AG09309 (cell line): ENCODE measurements around the gene HTR2A.

ENCODE experiments used
- DNase-seq: peaks from one replicate; pipeline ENCODE4 v3.0.0-alpha.2; 2010; ENCODE audit warnings: low read depth
- H3K4me3 ChIP-seq: 2 replicates; pipeline ENCODE4 v1.5.1; 2011; ENCODE audit warnings: mild to moderate bottlenecking, low read depth, low read length, moderate library complexity; ENCODE audit not compliant: control insufficient read depth
- TF ChIP-seq, protein P1 (sequence below): IDR thresholded peaks from 2 replicates; pipeline ENCODE4 v1.5.1; 2011; ENCODE audit warnings: mild to moderate bottlenecking, low read depth, low read length, inconsistent platforms; ENCODE audit not compliant: insufficient read depth, control insufficient read depth; ENCODE audit errors: missing control alignments

Gene HTR2A

DNA sequence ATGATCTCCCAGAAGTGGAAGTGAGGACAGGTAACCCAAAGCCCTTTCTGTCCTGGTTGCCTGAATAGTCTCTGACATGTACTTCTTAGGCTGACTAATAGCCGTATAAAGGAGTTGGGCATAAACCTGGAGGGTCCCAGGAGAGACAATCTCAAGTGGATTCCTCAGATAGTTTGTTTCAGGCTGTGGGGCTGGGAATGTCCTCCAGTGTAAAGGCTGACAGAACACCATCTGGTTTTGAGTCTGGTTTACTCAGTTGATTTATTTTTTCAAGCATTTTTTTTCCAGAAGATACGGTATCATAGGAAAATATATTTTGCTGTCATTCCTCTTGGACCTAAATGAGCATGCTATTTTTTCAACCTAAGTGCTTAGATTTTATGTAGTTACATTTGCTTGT is 15.2 kb downstream of the HTR2A start:
- H3K4me3 ChIP-seq: no peak overlapping the region
- no peak for DNase-seq
- TF ChIP-seq, protein P1, sequence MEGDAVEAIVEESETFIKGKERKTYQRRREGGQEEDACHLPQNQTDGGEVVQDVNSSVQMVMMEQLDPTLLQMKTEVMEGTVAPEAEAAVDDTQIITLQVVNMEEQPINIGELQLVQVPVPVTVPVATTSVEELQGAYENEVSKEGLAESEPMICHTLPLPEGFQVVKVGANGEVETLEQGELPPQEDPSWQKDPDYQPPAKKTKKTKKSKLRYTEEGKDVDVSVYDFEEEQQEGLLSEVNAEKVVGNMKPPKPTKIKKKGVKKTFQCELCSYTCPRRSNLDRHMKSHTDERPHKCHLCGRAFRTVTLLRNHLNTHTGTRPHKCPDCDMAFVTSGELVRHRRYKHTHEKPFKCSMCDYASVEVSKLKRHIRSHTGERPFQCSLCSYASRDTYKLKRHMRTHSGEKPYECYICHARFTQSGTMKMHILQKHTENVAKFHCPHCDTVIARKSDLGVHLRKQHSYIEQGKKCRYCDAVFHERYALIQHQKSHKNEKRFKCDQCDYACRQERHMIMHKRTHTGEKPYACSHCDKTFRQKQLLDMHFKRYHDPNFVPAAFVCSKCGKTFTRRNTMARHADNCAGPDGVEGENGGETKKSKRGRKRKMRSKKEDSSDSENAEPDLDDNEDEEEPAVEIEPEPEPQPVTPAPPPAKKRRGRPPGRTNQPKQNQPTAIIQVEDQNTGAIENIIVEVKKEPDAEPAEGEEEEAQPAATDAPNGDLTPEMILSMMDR: no peak

DNA sequence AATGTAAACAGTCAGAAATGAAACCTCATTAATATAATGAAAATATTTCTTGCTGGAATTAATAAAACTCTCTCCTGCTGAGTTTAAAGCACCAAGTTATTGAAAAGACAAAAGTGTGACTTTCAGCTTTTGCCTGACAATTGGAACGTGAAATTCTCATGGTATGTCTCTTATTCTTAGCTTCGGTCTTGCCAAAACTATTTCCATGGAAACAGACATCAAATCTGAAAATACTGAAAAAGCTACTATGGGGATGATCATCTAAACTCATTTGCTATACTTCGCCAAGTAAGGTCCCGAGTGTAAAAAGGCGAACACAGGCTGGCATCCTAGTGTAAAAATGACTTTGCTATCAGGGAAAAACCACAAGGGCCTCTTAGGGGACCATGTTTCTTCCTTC is 22.8 kb downstream of the HTR2A start:
- DNase-seq: no peak
- no peak overlapping the region for H3K4me3 ChIP-seq
- TF ChIP-seq, protein P1: no peak

DNA sequence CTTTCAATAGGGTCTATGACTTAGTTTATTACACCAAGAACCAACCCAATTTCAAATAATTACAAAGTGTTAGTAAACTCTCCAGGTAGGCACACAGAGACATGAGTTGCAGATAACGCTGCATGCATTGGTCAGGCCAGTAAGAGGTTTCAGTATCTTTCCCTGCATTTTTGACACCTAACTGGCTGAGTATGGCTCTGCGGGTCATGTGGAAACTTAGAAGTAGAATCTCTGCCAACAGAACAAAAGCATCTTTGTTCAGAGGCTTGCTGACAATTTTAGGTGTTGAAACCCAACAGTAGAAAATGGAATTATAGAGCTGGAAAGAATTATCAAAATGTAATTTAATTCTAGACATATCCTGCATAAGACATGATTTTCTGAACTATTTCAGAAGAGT is 25.3 kb downstream of the HTR2A start:
- H3K4me3 ChIP-seq: no peak overlapping the region
- no peak for DNase-seq
- TF ChIP-seq, protein P1: no peak

DNA sequence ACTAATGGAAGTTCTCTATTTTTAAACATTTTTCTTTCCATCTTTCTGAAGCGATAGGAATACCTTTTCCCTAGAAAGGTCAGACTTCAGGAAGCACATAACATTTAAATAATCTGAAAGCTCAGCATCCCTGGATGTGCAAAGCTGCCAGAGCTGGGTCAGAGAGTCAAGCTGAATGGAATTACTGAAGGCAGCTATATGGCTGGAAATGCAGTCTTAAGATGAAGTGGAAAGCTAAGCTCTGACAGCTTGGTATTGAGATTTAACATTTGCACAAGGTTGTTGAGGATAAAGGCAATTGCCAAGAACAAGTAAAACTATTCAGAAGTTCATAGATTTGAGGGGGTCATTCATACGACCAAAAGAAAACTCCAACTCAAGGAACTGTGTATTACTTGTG is 28.8 kb downstream of the HTR2A start:
- TF ChIP-seq, protein P1: no peak
- DNase-seq: no peak
- H3K4me3 ChIP-seq: no peak overlapping the region

DNA sequence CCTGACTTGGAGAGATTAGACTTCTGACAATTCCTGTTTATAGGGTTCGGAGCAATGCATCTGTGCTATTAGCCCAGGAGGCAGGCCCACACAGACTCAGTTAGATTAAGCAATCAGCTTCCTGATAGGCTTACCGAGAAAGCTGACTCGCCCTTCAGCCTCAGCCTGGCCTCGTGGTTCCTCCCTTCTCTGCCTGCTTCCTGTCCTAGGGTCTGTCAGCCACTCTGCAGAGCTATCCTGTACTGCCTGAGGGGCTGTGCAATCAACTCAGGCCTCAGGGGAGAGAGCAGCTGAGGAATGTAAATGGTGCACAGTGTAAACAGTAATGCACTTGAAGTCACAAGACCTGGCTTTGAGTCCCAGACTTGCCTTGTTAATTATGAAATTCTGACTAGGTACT is 30.7 kb downstream of the HTR2A start:
- peak; percentile 8 for DNase-seq
- TF ChIP-seq, protein P1: no peak
- no peak overlapping the region for H3K4me3 ChIP-seq

DNA sequence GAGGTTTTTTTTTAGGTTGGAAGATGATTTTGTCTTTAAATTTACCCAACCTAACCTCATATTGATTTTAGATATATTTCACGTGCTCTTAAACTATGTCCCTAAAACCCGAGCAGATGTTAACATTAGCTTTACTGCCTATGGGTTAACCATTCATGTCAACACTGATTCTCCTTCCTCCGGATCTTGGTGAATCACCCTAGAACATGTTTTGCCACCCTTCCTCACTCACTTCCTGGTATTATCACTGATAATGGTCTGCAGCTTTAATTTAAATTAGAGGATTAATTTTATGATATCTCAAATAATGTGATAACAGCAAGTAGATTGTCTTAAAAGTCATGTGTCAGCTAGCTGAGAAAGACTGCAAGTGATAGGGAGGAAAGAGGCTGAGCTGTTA is 31.9 kb downstream of the HTR2A start:
- no peak for DNase-seq
- TF ChIP-seq, protein P1: no peak
- no peak overlapping the region for H3K4me3 ChIP-seq

DNA sequence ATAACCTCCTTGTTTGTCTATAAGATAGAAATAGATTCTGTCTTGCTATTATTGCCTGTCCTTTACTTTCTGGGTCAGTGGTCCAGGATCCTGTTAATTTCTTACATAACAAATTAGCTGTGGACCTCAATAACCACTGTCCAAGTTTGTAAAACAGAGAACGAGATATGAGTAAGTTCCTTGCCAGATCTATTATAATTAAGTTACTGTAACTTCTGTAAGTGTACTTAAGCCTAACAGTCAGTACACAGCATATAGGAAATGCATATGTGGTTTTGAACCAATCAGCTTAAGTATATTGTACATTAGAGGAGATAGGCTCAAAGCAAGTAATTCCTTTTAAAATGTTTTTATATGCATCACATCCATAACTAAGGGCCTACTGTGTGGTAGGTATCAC is 34.9 kb downstream of the HTR2A start:
- no peak overlapping the region for H3K4me3 ChIP-seq
- TF ChIP-seq, protein P1: no peak
- no peak for DNase-seq
